Neural crest cell (in vitro differentiated cells): ENCODE results near the gene CASZ1. TPM values are rescaled to one million over a fixed set of nuclear protein-coding genes. Genes with fewer than 3 reads are reported as not detected.

Experiments
- DNase-seq: peaks from one replicate; pipeline ENCODE4 v3.0.0; 2021; ENCODE audit warnings: low read depth, mixed read lengths, low spot score
- H3K27ac Mint-ChIP-seq: one replicate; pipeline ENCODE4 v1.8.0; 2021; ENCODE audit warnings: mild to moderate bottlenecking, mixed read lengths; ENCODE audit not compliant: unreplicated experiment
- H3K27me3 Mint-ChIP-seq: 2 replicates; pipeline ENCODE4 v1.8.0; 2021; ENCODE audit warnings: low read depth, mild to moderate bottlenecking, mixed read lengths
- H3K36me3 Mint-ChIP-seq: 2 replicates; pipeline ENCODE4 v1.8.0; 2021; ENCODE audit warnings: low read depth, mild to moderate bottlenecking, mixed read lengths
- H3K4me1 Mint-ChIP-seq: 2 replicates; pipeline ENCODE4 v1.8.0; 2021; ENCODE audit warnings: mixed read lengths
- H3K4me3 Mint-ChIP-seq: one replicate; pipeline ENCODE4 v1.8.0; 2021; ENCODE audit warnings: mild to moderate bottlenecking, mixed read lengths
- H3K9me3 Mint-ChIP-seq: 2 replicates; pipeline ENCODE4 v1.8.0; 2021; ENCODE audit warnings: mixed read lengths
- CTCF ChIP-seq: fragments of 200-600 bp; sonication (generic); conservative IDR thresholded peaks from 2 replicates; pipeline ENCODE4 v1.5.0; 2021; ENCODE audit warnings: antibody characterized with exemption, mild to moderate bottlenecking
- total RNA-seq: library from RNA; stranded (reverse); gene quantifications from 2 replicates; pipeline ENCODE4 v1.2.1, GENCODE V29; 2021

Gene CASZ1
- total RNA-seq, 1 donor from 2014 or later = 2.6 TPM

DNA sequence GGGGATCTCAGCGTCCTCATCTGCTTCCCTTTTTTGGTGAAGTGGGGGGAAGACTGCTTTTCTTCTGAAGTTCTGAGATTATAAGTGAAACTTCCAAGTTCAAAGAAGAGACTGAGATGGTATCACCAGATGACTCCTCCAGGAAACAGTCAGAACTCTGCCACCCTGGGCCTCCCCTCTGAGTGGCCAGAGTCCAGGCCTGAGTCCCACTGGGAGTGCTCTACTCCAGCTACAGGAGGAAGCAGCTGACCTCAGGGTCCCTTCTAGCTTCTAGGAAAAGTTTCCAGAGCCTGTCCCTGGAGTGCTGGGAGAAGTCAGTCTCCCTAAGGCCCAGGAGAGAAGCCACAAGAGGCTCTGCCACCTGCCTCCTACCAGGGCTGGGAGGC, 104.7 kb downstream of the CASZ1 start:
- TF ChIP-seq CTCF = no peak
- no peak overlapping the region for H3K27ac Mint-ChIP-seq
- DNase-seq = no peak
- H3K9me3 Mint-ChIP-seq = no peaks in the 10 kb centered on the region
- peaks cover 20% of the 10 kb centered on the region for H3K4me1 Mint-ChIP-seq
- peaks cover 52% of the 10 kb centered on the region for H3K27me3 Mint-ChIP-seq
- no peak overlapping the region for H3K4me3 Mint-ChIP-seq
- H3K36me3 Mint-ChIP-seq = no peaks in the 10 kb centered on the region

- H3K4me3 Mint-ChIP-seq = no peak overlapping the region
- H3K4me1 Mint-ChIP-seq = peaks cover 20% of the 10 kb centered on the region
- H3K27me3 Mint-ChIP-seq = peaks cover 47% of the 10 kb centered on the region
- no peak for DNase-seq
- no peaks in the 10 kb centered on the region for H3K9me3 Mint-ChIP-seq
- no peaks in the 10 kb centered on the region for H3K36me3 Mint-ChIP-seq
- no peak for TF ChIP-seq CTCF
- H3K27ac Mint-ChIP-seq = no peak overlapping the region
Measured at GRCh38 chr1:10691075-10691739, 105.2 kb downstream of the CASZ1 start.

- Mint-ChIP-seq H3K4me1 (peaks cover 15% of the 10 kb centered on the region), H3K27ac (no peak overlapping the region), H3K27me3 (peaks cover 42% of the 10 kb centered on the region), H3K9me3 (no peaks in the 10 kb centered on the region), H3K4me3 (no peak overlapping the region), H3K36me3 (no peaks in the 10 kb centered on the region)
- DNase-seq = no peak
- TF ChIP-seq CTCF = no peak
Measured at GRCh38 chr1:10690484-10690883, 106.0 kb downstream of the CASZ1 start.

- Mint-ChIP-seq H3K27ac (no peak overlapping the region), H3K9me3 (no peaks in the 10 kb centered on the region), H3K4me1 (peaks cover 12% of the 10 kb centered on the region), H3K27me3 (peaks cover 42% of the 10 kb centered on the region), H3K36me3 (no peaks in the 10 kb centered on the region), H3K4me3 (no peak overlapping the region)
- no peak for DNase-seq
- TF ChIP-seq CTCF = no peak
Measured at GRCh38 chr1:10688409-10688786, 108.0 kb downstream of the CASZ1 start.

DNA sequence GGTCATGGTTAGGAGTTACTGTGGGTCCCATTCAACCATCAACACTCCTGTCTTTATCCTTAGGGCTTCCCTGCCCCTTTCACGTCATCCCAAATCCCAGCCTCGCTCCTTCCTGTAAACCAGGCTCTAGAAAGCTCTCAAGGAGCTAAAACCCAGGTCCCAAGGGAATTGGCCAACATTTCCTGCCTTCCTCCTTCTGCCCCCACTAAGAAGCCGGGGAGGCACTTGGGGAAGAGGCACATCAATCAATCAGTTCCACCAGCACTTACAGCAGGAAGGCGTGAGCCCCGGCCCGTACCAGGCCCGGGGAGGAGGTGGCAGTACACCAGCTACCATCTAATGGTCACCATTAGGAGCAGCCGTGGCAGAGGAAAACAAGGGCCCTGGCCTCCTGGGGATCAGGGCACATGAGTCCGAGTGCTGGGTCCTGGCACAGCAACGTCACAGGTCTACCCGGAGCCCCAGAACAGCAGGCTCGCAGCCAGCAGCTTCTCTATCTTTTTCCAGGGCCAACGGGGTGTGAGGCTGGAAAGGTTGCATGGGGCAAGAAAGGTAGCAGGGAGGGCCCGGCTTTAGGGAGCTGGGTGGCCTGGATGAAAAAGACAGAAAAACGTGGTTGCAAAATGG, 108.6 kb downstream of the CASZ1 start:
- no peak overlapping the region for H3K27ac Mint-ChIP-seq
- no peaks in the 10 kb centered on the region for H3K36me3 Mint-ChIP-seq
- no peak overlapping the region for H3K4me3 Mint-ChIP-seq
- TF ChIP-seq CTCF = no peak
- H3K27me3 Mint-ChIP-seq = peaks cover 42% of the 10 kb centered on the region
- no peak for DNase-seq
- no peaks in the 10 kb centered on the region for H3K9me3 Mint-ChIP-seq
- H3K4me1 Mint-ChIP-seq = peaks cover 10% of the 10 kb centered on the region
